Astrocyte of the cerebellum (primary cell): ENCODE results near the gene ATXN7L3B.

Experiments used
- DNase-seq: peaks from one replicate; pipeline ENCODE4 v3.0.0-alpha.2; 2011; ENCODE audit warnings: low read depth
- H3K4me3 ChIP-seq: 2 replicates; pipeline ENCODE4 v1.5.1; 2011; ENCODE audit warnings: mild to moderate bottlenecking, low read depth, low read length, moderate library complexity
- in situ Hi-C: cut with HindIII; loops from 2 replicates; pipeline ENCODE4 v1.10.0; 2017; ENCODE audit warnings: low sequenced_read_pairs
- TF ChIP-seq, protein P1 (sequence below): IDR thresholded peaks from 2 replicates; pipeline ENCODE4 v1.5.1; 2012; ENCODE audit warnings: low read length, low read depth, moderate library complexity, mild to moderate bottlenecking; ENCODE audit errors: missing control alignments

ATXN7L3B gene

DNA sequence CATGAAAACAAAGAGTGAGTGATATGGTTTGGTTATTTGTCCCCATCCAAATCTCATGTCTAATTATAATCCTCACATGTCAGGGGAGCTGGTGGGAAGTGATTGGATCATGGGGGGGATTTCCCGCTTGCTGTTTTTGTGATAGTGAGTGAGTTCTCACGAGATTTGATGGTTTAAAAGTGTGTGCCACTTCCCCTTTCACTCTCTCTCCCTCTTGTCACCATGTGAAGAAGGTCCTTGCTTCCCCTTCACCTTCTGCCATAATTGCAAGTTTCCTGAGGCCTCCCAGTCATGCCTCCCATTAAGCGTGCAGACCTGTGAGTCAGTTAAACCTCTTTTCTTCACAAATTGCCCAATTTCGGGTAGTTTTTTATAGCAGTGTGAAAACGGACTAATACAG is 2.1 kb upstream of the ATXN7L3B start:
- TF ChIP-seq, protein P1, sequence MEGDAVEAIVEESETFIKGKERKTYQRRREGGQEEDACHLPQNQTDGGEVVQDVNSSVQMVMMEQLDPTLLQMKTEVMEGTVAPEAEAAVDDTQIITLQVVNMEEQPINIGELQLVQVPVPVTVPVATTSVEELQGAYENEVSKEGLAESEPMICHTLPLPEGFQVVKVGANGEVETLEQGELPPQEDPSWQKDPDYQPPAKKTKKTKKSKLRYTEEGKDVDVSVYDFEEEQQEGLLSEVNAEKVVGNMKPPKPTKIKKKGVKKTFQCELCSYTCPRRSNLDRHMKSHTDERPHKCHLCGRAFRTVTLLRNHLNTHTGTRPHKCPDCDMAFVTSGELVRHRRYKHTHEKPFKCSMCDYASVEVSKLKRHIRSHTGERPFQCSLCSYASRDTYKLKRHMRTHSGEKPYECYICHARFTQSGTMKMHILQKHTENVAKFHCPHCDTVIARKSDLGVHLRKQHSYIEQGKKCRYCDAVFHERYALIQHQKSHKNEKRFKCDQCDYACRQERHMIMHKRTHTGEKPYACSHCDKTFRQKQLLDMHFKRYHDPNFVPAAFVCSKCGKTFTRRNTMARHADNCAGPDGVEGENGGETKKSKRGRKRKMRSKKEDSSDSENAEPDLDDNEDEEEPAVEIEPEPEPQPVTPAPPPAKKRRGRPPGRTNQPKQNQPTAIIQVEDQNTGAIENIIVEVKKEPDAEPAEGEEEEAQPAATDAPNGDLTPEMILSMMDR: no peak
- in situ Hi-C loops: no loop called here
- no peak for DNase-seq
- H3K4me3 ChIP-seq: no peak overlapping the region

- peak; percentile 41 for DNase-seq
- peak overlapping the region; percentile 81 for H3K4me3 ChIP-seq
- in situ Hi-C loops: no loop called here
- TF ChIP-seq, protein P1: peak; percentile 50
Observed at GRCh38 chr12:74537126-74537706, 419 bp upstream of the ATXN7L3B start.

DNA sequence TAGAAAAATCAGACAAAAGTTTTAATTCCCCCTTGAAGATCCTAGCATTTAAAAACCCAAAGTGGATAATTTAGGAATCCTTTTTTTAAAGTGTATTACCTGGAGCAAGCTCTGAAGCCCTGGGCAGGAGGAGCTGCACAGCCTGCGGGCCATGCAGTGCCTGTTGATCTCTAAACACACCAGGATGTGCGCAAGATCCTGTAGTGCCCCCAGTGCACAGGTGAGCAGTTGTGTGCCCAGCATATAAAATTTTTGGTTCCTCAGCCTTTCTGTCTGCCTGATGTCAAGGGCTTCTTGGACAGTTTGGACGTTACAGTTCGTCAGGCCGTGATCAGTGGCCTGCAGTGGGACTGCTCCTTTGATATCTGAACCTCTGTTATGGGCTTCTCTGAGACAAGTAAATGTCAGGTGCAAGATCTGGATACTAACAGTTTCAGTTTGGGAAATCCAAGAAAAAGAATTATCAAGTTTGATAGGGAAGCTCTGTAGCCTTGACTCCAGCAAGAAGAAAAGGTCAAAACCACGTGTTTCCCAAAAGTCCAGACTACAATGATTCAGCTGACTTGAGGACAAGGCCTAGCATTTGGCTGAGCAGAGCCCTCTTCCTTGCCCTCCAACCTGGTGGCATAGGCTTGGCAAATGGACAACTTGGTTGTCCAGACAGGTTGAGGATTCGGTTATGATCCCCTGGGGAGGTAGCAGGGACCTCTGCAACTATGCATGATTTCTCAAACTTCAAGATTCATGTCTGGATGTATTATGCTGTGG is 1.0 kb downstream of the ATXN7L3B start:
- no peak for DNase-seq
- H3K4me3 ChIP-seq: peak overlapping the region; percentile 81
- TF ChIP-seq, protein P1: no peak
- in situ Hi-C loops: no loop called here

DNA sequence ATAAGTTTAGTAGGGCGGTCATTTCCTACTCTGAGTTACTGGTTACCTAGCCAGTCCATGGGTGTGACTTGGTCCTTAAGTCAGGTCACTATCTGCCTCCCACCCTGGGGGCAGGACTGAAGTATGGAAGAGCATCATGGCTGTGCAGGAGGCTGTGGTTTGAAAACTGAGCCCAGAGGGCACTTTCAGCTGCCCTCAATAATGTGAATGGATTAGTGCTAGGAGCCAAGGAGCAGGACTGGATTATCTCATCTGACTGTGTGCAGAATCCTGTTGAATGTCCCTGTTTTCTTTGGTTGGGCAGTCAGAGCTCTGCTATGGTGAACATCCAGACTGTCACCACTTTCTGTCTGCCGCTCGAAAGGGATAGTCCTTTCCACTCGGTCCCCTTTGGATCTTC is 1.6 kb downstream of the ATXN7L3B start:
- peak overlapping the region; percentile 81 for H3K4me3 ChIP-seq
- TF ChIP-seq, protein P1: no peak
- in situ Hi-C loops: no loop called here
- no peak for DNase-seq

DNA sequence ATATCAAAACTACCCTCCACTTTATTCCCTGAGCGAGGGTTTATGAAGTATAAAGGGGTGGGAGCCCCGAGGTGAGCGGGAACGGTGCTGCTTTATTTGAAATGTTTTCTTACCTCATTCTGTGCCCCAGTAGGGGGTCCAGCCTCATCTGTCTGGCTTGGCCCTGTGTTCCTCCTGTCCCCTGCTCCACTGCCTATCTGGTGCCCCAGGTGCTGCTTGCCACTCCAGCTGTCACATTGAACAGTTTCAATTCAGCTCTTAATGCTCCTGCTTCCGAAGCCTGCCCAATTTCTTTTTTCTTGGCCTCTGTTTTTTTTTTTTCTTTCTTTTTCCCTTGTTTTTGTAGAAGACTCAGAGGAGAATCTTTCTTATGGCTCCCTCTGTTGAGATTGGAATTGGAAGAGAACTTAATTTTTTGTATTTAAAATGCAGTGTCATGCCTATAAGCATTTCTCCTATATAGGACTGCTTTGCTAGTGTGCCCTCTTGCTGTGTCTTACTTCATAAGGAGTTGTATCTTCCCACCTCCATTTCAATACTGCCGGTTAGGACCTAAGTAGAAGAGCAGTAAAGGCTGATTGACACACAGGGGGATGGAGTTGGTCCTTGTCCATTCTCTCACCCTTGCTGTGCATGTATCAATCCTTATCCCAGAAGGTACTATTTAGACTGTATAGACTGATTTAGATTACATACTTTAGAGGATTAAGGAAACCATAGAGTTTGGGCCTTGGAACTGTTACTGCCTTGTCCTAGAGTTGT is 2.3 kb downstream of the ATXN7L3B start:
- peak overlapping the region; percentile 81 for H3K4me3 ChIP-seq
- no peak for DNase-seq
- TF ChIP-seq, protein P1: no peak
- in situ Hi-C loops: no loop called here

GRCh38 chr12:74541074-74541473 is 3.4 kb downstream of the ATXN7L3B start:
- in situ Hi-C loops: no loop called here
- peak overlapping the region; percentile 81 for H3K4me3 ChIP-seq
- DNase-seq: no peak
- TF ChIP-seq, protein P1: no peak
